HG03095 (cell line): ENCODE data around the gene ZNF579.

Experiments
- ATAC-seq: cut with Tn5 transposase; IDR thresholded peaks from one replicate; pipeline ENCODE4 v1.9.1; 2021; ENCODE audit warnings: moderate library complexity; ENCODE audit not compliant: unreplicated experiment

The ZNF579 gene

DNA sequence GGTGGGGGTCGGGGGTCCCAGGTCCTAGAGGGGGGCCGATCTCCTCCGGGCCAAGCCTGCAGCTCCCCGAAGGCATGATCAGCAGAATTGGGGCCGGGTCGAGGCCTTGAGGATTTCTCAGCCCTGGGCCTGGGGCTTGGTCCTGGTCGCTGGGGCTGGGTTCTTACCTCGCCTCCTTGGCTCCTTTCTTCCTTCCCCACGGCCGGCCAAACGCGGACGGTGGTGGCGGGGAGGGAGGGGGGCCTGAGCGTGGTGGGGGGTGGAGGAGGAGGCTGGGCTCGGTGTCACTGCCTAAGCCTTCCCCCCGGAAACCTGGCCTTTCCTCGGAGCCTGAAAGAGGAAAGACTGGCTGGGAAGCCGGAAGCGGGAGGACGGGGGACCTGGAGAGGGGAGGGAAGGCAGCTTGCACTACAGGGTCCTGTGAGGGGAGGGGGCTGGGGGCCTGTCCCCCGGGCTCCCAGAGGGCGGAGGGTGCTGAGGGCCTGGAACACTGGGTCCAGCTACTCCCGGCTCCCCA is at the start of gene ZNF579:
Gene ZNF579 (minus strand): TSS at position 221 of the 517 bp plus-strand sequence. CDS start 1,209 bp downstream, outside the sequence.
- ATAC-seq = no peak

DNA sequence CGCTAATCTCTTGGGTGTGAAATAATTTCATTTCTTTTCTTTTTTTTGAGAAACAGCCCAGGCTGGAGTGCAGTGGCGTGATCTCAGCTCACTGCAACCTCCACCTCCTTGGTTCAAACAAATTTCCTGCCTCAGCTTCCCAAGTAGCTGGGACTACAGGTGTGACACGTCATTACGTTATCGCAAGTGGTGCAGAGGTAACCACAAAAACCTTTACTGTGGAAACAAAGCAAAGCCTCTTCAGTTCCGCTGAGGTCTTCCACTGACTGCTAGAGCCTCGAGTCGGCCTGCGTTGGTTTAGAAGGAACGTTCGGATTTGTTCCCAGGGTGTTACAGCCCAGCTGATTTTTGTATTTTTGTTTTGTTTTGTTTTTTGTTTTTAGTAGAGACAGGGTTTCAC is 45.7 kb upstream of the ZNF579 start:
- no peak for ATAC-seq

- ATAC-seq = no peak
These were observed 44.3 kb upstream of the ZNF579 start for GRCh38 chr19:55625004-55625326.

DNA sequence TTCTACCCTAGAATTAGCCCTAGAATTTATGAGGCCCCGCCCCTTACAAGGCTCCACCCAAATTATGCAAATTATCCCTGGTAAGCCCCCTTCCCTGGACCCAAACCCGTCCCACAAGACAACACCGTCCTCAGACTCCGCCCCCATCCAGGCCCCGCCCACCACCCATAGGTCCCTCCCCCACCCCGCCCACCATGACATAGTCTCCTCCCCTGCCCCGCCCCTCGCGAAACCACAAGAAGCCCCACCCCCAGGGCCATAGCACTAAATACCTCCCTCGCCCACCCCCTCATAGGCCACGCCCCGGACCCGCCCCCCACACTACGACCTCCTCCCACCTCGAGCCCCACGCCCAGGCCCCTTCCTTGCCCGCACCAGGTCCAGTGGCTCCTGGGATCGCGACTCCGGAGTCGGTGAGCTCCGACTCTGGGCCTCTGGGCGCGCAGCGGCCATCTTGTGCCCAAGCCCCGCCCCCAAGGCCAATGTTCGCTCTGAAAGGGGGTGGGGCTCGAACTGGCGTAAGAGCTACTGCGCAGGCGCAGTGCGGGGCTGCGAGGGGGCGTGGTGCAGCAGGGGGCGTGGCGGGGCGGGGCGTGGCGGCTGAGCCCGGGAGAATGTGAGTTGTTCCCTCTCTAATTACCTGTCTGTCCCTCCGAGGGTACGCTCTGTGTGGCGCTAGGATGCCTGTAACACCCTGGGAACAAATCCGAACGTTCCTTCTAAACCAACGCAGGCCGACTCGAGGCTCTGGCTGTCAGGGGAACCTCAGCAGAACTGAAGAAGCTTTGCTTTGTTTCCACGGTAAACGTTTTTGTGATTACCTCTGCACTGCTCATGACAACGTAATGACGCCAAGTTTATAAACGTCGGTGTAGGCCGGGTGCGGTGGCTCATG is 43.7 kb upstream of the ZNF579 start, which contains the start of gene ZNF784:
Gene ZNF784 (minus strand): TSS at position 458 of the 895 bp plus-strand sequence. CDS start 5 bp downstream, at position 453.
- peak; percentile 49 for ATAC-seq

DNA sequence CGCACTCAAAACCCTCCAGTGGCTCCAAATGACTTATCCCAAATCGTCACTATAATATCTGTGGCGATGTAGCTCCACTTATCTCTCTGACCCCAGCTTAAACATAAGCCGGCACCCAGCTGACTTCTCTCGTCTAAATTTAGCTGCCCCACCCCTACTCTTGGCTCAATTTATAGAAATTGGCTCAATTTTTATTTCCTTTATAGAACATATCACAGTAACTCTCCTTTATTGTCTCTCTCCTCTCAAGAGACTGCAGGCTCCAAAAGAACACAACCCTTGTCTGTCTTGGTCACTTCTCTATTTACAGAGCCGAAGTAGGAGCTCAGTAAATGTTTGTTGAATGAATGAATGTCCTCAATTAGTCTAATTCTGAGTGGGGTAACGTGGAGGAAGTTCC is 42.9 kb upstream of the ZNF579 start:
- no peak for ATAC-seq

DNA sequence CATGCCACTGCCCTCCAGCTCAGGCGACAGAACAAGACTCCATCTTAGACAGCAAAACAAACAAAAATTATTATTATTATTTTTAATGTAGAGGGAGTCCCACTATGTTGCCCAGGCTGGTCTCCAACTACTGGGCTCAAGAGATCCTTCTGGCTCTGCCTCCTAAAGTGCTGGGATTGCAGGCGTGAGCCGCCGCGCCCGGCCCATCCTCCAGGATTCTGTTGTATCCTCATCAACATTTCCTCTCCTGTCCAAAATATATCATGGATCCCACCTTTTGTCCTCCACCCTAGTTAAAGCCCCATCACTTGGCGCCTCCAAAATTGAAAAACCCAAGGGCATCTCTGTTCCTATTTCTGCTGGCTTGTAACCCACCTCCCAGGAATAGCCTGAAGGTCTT is 42.5 kb upstream of the ZNF579 start:
- ATAC-seq = no peak

DNA sequence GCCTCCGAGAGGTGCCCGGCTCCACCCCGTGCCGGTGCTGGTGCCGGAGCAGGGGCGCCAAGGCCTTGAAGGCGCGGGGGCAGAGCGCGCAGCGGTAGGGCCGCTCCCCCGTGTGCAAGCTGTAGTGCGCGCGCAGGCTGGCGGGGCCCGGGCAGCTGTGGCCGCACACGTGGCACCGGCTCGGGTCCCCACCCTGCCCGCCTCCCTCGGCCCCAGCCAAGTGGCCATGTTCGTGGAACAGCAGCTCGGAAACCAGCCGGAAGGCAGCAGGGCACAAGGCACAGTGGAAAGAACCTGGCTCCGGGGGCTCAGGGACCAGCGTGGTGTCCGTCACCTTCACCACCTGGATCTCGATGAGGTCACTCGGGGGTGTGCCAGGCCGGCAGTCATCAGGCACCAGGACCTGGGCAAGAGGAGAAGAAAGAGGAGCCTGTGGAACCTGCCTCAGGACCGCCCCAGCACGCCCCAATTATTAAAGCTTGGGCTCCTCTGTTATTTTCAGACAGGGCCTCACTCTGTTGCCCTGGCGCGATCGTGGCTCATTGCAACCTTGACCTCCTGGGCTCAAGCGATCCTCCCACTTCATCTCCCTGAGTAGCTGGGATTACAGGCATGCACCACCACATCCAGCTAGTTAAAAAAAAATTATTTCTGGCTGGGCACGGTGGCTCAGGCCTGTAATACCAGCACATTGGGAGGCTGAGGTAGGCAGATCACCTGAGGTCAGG is 41.8 kb upstream of the ZNF579 start:
- ATAC-seq = no peak

- no peak for ATAC-seq
These were observed 41.1 kb upstream of the ZNF579 start for GRCh38 chr19:55621673-55622231.

DNA sequence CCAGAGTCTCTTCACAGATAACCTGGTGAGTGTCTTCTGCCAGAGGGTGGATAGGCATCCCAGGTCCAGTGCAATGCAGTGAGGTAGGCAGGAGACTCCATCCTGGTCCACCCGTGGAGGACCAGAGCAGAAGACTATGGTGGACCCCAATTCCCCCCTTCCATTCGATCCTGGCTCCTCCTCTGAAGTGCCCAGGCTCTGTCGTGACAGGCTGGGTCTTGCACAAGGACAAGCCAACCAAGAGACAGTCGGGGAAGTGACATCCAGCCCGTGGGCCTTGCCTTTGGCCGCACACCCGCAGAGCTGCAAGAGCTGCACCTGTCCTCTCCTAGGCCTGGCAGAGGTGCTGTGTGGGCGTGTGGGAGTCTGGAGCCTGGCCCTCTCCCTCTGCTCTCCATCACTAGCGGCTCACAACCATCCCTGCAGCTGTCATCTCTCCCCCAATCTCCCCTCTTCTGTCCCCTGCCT is 40.6 kb upstream of the ZNF579 start:
- no peak for ATAC-seq

DNA sequence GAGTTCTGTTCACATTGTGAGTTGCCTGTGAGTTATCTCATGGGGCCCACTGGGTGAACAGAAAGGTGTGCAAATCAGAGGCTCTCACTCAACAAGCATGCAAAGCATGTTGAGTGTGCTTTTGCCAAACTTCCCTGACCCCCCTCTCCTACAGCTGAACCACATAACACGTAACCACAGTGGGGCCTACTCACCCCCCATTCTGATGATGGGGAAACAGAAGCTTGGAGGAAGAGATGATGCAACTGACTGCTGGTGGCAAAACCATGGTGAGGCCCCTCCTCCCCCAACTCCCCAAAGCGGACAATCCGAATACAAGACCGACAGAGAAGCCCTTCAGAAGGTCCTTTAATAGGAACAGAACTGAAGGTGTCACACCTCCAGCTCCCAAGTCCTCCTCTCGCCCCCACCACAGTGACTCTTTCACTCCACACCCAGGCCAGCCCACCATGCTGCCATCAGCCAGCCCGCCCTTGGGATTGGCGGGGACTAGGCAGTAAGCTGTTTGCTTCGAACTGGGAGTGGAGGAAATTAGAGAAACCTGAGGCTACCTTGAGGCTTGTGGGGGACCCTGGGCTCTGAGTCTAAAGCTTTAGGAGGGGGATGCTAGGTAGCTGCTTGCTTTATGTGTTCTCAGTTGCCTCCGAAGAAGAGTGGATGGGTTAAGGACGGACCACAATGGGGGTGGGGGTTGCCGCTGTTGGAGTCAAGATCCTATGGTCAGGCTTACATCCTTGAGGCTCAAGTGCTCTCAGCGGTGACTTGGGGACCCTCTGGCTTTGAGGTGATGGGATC is 40.0 kb upstream of the ZNF579 start:
- no peak for ATAC-seq

DNA sequence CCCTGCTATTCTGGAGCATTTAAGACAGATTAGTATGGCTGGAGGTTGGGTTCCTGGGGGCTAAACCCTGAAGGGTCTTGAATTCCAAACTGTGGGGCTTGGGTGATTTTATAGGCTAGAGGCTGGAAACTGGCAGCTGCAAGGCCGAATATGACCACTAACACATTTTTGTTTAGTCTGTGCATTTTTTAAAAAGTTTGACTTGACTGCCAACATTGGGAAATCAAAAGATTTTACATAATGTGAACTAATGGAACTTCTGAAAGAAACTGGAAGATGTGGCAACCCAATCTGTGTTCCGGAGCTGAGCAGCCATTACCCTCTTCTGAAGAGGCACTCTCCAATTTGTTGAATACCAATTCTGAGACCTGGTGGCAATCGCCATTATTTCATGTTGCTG is 38.6 kb upstream of the ZNF579 start:
- no peak for ATAC-seq

DNA sequence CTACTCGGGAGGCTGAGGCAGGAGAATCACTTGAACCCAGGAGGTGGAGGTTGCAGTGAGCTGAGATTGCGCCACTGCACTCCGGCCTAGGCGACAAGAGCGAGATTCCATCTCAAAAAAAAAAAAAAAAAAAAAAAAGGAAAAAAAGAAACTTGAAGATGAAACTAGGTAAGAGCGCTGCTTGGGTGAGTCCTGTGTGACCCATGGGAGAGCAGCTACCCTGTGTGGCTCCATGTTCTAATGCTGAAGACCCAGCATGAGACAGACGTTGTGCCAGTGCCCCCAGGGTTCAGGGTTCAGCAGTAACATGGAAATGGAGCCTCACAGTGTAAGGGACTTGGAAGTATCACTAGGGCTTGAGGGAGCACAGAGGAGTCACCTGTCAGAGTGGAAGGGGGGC is 37.8 kb upstream of the ZNF579 start:
- ATAC-seq = no peak

DNA sequence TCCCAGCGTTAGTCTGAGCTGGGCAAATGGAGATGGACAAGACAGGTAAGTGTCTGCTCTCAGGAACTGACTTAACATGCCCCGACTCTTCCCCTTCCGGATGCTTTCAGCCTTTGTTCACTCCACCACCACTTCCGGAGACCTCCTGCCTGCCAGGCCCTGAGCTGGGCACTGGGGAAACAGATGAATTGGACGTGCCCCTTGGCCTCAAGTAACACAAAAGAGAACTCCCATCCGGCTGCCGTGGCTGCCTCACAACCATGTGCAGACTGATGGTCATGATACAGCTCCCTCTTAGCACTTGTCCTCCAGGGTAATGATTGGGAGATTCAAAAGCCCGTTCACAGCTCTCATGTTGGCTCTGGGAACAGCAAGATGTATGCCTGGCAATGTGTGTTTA is 36.8 kb upstream of the ZNF579 start:
- no peak for ATAC-seq

DNA sequence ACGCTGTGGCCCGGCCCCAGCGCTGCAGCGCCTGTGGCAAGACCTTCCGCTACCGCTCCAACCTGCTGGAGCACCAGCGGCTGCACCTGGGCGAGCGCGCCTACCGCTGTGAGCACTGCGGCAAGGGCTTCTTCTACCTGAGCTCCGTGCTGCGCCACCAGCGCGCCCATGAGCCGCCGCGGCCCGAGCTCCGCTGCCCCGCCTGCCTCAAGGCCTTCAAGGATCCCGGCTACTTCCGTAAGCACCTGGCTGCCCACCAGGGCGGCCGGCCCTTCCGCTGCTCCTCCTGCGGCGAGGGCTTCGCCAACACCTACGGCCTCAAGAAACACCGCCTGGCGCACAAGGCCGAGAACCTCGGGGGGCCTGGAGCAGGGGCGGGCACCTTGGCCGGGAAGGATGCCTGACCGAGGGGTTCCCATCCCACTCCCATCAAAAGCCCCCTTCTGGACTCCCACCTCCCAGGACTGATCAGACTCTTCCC is 35.8 kb upstream of the ZNF579 start:
- ATAC-seq = no peak

DNA sequence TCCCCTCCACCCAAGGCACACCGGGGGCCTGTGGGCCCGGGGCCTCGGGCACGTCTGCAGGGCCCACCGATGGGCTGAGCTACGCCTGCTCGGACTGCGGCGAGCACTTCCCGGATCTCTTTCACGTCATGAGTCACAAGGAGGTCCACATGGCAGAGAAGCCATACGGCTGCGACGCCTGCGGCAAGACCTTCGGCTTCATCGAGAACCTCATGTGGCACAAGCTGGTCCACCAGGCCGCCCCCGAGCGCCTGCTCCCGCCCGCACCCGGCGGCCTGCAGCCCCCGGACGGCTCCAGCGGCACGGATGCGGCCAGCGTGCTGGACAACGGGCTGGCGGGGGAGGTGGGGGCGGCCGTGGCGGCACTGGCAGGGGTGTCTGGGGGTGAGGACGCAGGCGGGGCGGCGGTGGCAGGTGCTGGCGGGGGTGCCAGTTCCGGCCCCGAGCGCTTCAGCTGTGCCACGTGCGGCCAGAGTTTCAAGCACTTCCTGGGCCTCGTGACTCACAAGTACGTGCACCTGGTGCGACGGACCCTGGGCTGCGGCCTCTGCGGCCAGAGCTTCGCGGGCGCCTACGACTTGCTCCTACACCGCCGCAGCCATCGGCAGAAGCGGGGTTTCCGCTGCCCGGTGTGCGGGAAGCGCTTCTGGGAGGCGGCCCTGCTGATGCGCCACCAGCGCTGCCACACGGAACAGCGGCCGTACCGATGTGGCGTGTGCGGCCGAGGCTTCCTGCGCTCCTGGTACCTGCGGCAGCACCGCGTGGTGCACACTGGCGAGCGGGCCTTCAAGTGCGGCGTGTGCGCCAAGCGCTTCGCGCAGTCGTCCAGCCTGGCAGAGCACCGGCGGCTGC is 35.1 kb upstream of the ZNF579 start:
- no peak for ATAC-seq

DNA sequence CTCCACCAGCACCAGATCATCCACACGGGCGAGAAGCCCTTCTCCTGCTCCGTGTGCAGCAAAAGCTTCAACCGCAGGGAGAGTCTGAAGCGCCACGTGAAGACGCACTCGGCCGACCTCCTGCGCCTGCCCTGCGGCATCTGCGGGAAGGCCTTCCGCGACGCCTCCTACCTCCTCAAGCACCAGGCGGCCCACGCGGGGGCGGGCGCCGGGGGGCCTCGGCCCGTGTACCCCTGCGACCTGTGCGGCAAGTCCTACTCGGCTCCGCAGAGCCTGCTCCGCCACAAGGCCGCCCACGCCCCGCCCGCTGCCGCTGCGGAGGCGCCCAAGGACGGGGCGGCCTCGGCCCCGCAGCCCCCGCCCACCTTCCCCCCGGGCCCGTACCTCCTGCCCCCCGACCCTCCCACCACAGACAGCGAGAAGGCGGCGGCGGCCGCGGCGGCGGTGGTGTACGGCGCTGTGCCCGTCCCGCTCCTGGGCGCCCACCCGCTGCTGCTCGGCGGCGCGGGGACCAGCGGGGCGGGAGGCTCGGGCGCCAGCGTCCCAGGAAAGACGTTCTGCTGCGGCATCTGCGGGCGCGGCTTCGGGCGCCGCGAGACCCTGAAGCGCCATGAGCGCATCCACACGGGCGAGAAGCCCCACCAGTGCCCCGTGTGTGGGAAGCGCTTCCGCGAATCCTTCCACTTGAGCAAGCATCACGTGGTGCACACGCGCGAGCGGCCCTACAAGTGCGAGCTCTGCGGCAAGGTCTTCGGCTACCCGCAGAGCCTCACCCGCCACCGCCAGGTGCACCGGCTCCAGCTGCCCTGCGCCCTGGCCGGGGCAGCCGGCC is 34.3 kb upstream of the ZNF579 start:
- ATAC-seq = no peak

DNA sequence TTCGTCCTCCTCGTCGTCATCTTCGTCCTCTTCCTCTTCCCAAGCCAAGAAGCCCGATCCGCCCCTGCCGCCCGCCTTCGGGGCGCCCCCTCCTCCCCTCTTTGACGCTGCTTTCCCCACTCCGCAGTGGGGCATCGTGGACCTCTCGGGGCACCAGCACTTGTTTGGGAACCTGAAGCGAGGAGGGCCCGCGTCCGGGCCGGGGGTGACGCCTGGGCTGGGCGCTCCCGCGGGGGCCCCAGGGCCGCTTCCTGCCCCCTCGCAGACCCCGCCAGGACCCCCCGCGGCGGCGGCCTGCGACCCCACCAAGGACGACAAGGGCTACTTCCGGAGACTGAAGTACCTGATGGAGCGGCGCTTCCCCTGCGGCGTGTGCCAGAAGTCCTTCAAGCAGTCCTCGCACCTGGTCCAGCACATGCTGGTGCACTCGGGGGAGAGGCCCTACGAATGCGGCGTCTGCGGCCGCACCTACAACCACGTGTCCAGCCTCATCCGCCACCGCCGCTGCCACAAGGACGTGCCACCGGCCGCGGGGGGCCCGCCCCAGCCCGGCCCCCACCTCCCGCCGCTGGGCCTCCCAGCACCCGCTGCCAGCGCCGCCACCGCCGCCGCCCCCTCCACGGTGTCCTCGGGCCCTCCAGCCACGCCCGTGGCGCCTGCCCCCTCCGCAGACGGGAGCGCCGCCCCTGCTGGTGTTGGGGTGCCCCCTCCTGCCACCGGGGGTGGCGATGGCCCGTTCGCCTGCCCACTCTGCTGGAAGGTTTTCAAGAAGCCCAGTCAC is 33.5 kb upstream of the ZNF579 start:
- no peak for ATAC-seq

DNA sequence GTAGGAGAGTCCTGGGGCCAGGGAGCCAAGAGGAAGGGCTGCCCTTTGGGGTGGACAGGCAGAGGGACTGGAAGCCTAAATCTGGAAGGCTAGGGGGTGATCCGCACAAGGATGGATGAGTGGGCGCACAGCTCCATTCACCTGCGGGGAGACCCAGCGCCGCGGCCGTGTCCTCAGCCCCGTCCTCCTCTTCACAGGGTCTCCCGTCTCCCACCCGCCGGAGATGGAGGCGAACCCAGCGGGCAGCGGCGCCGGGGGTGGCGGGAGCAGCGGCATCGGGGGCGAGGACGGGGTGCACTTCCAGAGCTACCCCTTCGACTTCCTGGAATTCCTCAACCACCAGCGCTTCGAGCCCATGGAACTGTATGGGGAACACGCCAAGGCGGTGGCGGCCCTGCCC is 32.7 kb upstream of the ZNF579 start:
- no peak for ATAC-seq
